RWPE2 (cell line): Measurements from ENCODE around the gene KDM4D.
A peak's percentile ranks its signal among the peaks of the same experiment; 100 is the strongest.
"Not testable (repeated sequence)": the region's sequence is repeated elsewhere in the genome, so short reads cannot be mapped to it uniquely, and the experiment has no call there.

Experiments used
- ATAC-seq: fragments of 200-7000 bp; cut with Tn5 transposase; 3 replicates; pipeline ENCODE4 v1.9.1; 2021; ENCODE audit warnings: low read depth
- DNase-seq: peaks from one replicate; pipeline ENCODE4 v3.0.0-alpha.2; 2020; ENCODE audit warnings: low spot score
- H3K27ac ChIP-seq: fragments of 450-650 bp; 2 replicates; pipeline ENCODE4 v1.5.1; 2017; ENCODE audit warnings: mild to moderate bottlenecking; ENCODE audit not compliant: poor library complexity, severe bottlenecking
- H3K27me3 ChIP-seq: fragments of 250-450 bp; sonication (Bioruptor Pico); 2 replicates; pipeline ENCODE4 v1.5.1; 2021; ENCODE audit warnings: mild to moderate bottlenecking, moderate library complexity; ENCODE audit not compliant: insufficient read depth, poor library complexity, severe bottlenecking
- H3K36me3 ChIP-seq: fragments of 250-450 bp; sonication (Bioruptor Pico); 2 replicates; pipeline ENCODE4 v1.5.1; 2020; ENCODE audit warnings: low read depth, mild to moderate bottlenecking, moderate library complexity
- H3K4me1 ChIP-seq: fragments of 250-450 bp; sonication (Bioruptor Pico); 2 replicates; pipeline ENCODE4 v1.5.1; 2021; ENCODE audit warnings: mild to moderate bottlenecking, moderate library complexity; ENCODE audit not compliant: insufficient read depth, poor library complexity, severe bottlenecking
- H3K4me3 ChIP-seq: fragments of 250-450 bp; sonication (Bioruptor Pico); 2 replicates; pipeline ENCODE4 v1.5.1; 2021; ENCODE audit warnings: mild to moderate bottlenecking, moderate library complexity; ENCODE audit not compliant: severe bottlenecking
- H3K9me3 ChIP-seq: fragments of 250-450 bp; sonication (Bioruptor Pico); 2 replicates; pipeline ENCODE4 v1.5.1; 2021; ENCODE audit warnings: mild to moderate bottlenecking, moderate library complexity; ENCODE audit not compliant: severe bottlenecking
- TF ChIP-seq, protein P1 (sequence below): fragments of 450-650 bp; IDR thresholded peaks from one replicate; pipeline ENCODE4 v1.5.1; 2017; ENCODE audit warnings: mild to moderate bottlenecking, moderate library complexity; ENCODE audit not compliant: poor library complexity, severe bottlenecking

Gene KDM4D

DNA sequence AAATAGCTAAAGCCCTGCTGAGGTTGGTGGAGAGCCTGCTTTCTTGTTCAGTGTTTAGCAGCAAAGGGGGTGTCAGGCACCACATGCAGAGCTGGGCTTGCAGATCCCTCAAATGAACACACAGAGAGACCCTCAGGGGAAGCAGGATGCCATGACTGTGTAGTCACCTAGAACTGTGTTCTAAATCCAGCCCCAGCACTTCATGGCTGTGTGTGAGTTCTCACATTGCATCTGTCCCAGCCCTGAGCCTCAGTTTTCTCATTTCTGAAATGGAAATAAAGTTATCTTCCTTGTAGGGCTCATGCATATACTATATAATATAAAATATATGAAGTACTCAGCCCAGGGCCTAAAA is 47.3 kb upstream of the KDM4D start:
- TF ChIP-seq, protein P1, sequence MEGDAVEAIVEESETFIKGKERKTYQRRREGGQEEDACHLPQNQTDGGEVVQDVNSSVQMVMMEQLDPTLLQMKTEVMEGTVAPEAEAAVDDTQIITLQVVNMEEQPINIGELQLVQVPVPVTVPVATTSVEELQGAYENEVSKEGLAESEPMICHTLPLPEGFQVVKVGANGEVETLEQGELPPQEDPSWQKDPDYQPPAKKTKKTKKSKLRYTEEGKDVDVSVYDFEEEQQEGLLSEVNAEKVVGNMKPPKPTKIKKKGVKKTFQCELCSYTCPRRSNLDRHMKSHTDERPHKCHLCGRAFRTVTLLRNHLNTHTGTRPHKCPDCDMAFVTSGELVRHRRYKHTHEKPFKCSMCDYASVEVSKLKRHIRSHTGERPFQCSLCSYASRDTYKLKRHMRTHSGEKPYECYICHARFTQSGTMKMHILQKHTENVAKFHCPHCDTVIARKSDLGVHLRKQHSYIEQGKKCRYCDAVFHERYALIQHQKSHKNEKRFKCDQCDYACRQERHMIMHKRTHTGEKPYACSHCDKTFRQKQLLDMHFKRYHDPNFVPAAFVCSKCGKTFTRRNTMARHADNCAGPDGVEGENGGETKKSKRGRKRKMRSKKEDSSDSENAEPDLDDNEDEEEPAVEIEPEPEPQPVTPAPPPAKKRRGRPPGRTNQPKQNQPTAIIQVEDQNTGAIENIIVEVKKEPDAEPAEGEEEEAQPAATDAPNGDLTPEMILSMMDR = no peak
- Histone ChIP-seq H3K9me3 (no peaks in the 10 kb centered on the region), H3K27me3 (no peaks in the 10 kb centered on the region), H3K36me3 (no peaks in the 10 kb centered on the region), H3K4me1 (no peaks in the 10 kb centered on the region), H3K4me3 (no peak overlapping the region), H3K27ac (no peak overlapping the region)
- ATAC-seq (no peak), DNase-seq (no peak)

DNA sequence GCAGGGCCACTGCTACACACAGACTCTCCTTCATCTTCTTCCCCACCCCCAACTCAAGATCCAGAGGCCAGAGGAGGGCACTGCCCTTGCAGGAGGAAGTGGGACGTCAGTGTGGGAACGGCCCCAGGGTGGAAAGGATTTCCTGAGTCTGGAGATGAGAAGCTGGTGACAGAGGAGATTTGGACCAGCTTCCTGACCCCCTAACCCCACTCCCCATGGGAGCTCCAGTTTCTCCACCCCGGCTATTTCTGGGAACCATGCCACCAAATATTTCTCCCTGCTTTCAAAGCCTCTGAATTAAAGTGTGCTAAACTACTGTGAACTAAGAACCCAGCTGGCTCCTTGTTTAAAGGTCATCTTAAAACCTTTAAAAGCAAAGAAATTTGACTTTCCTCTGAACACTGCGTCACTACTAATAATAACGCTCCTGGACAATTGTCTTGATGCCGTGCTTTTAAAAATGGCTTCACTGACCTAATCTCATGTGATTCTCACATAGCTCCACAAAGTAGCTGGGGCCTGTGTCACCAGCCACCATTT is 46.7 kb upstream of the KDM4D start:
- no peaks in the 10 kb centered on the region for H3K9me3 ChIP-seq
- peak; percentile 21; the same call in 1 of the 3 replicates for ATAC-seq
- no peaks in the 10 kb centered on the region for H3K27me3 ChIP-seq
- H3K36me3 ChIP-seq = no peaks in the 10 kb centered on the region
- TF ChIP-seq, protein P1 = no peak
- no peak overlapping the region for H3K4me3 ChIP-seq
- no peak overlapping the region for H3K27ac ChIP-seq
- H3K4me1 ChIP-seq = no peaks in the 10 kb centered on the region
- no peak for DNase-seq

DNA sequence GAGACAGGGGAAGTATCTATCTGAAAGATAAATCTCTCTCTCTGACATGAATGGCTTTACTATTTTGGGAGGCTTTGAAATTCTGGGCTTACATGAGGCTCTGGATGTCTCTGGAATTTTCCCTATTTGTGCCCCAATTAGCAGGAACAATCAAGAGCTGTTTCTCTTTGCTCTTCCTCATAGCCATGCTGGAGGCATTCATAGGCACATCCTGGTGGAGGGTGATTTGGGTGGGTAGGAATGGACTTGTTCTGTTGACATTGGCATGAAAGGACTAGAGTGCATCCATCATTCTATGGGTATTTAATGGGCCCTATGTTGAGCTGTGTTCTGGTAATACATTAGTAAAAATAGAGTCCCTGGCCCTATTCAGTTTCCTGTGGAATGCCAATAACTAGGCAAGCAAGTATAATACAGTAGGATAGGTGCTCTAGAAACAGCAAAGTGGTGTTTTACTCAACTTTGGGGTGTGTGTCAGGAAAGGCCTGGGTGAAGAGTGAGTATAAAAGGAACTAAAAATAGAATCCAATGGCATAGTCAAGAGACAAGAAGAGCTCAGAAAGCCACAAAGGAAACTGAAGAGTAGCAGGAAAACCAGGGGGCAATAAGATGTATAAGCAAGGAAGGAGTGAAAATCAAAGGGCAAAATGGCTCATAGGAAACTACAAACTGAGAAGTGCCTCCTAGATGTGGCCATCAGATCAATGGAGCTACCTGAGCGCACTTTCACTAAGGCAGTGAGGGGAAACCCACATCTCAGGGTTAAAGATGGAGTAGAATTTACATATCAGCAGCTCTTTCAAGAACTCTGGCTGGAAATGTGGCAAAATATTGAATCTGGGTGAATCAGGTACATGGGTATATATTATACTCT is 45.2 kb upstream of the KDM4D start:
- H3K4me1 ChIP-seq = no peaks in the 10 kb centered on the region
- H3K4me3 ChIP-seq = no peak overlapping the region
- H3K27ac ChIP-seq = no peak overlapping the region
- no peak for ATAC-seq
- no peaks in the 10 kb centered on the region for H3K9me3 ChIP-seq
- no peaks in the 10 kb centered on the region for H3K27me3 ChIP-seq
- DNase-seq = no peak
- H3K36me3 ChIP-seq = no peaks in the 10 kb centered on the region
- TF ChIP-seq, protein P1 = no peak

DNA sequence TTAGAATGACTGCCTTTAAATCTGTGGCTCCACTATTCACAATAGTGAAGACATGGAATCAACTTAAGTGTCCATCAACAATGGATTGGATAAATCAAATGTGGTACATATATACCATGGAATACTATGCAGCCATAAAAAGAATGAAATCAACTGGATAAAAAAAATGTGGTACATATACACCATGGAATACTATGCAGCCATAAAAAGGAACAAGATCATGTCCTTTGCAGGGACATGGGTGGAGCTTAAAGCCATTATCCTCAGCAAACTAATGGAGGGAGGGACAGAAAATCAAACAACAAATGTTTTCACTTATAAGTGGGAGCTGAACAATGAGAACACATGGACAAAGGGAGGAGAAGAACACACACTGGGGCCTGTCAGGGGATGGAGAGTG is 41.4 kb upstream of the KDM4D start:
- not testable (repeated sequence) for H3K9me3 ChIP-seq, H3K36me3 ChIP-seq, H3K4me3 ChIP-seq, ATAC-seq, H3K27me3 ChIP-seq, H3K4me1 ChIP-seq, H3K27ac ChIP-seq, DNase-seq

DNA sequence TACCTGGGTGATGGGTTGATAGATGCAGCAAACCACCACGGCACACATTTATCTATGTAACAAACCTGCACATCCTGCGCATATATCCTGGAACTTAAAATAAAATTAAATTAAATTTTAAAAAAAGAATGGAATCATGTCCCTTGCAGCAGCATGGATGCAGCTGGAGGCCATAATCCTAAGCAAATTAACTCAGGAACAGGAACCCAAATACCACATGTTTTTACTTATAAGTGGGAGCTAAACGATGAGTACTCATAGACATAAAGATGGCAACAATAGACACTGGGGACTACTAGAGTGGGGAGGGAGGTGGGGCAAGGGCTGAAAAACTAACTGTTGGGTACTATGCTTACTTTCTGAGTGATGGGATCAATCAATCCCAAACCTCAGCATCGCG is 41.0 kb upstream of the KDM4D start:
- Histone ChIP-seq H3K36me3 (no peaks in the 10 kb centered on the region), H3K4me3 (no peak overlapping the region), H3K27ac (no peak overlapping the region), H3K4me1 (no peaks in the 10 kb centered on the region), H3K27me3 (no peaks in the 10 kb centered on the region), H3K9me3 (no peaks in the 10 kb centered on the region)
- TF ChIP-seq, protein P1 = no peak
- no peak for DNase-seq
- no peak for ATAC-seq
